ENCODE data around the gene DLST.
"Not testable (repeated sequence)": the region's sequence is repeated elsewhere in the genome, so short reads cannot be mapped to it uniquely, and the experiment has no call there.

DLST gene

DNA sequence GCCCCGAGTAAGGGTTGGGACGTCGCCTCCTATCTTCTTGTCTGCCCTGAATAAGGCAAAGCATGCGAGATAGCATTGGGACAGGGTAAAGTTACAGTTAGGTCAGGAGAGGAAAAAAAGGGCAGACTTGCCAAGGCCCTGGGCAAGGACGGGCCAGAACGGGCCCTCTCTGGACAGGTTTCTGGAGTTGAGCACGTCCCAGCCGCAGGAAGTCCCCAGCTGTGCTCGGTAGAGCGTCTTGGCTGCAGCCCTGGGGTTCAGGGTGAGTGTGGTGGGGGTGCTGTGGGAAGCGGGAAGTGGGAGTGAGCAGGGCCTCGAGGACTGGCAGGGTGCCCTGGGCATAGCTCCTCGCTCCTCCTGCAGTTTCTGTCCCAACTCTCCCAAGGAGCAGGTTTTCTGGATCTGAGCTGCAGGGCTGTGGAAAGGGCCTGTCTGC lies 35.9 kb downstream of the DLST start:
- no peak for DNase-seq (ENCODE audit: low read depth)

- no peak for DNase-seq (ENCODE audit: low read depth)
Observed at GRCh38 chr14:74918380-74918779, 36.7 kb downstream of the DLST start.

- no peak for DNase-seq (ENCODE audit: low read depth)
Observed at GRCh38 chr14:74919421-74920165, 37.9 kb downstream of the DLST start.

DNA sequence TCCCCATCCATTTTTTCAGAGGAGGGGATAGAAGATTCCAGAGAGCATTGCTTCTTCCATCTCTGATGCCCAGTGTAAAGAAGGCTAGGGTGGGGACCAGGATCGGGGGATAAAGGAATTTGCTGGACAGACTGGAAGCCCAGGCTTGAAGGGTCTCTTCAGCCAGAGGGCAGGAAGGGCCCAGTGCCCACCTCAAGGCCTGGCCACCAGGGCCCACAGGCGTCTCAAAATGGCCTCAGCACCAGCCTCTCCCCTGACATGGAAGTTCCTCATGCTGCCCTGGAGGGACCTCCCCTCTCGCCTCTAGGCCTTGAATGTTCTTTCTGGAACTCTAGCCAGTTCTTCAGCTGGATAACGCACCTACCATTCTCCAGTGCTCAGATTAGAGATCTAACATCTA lies 38.6 kb downstream of the DLST start:
- DNase-seq (ENCODE audit: low read depth), result no peak

DNA sequence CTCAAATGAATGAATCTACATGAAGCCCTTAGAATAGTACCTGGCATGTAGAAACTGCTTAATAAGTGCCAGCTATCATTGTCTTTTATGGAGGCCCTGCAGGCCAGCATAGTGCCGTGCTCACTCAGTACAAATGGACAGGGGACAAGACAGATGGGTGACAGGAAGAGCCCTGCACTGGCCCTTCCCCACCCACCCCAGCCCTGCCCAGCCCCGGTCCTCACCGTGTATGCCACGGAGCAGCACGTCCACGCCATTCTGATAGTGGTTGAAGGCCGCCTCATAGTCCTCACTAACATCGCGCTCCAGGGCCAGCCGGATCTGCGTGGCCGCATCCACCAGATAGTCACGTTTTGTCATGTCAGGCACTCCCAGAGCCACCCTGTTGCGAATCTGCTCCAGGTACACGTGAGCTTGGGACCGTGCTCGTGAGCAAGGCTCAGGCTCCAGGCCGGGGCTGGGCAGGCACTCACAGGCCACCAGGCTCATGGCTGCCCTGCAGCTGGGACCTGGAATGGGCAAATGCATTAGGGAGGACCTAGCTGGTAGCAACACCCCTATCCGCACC lies 39.4 kb downstream of the DLST start:
- DNase-seq (ENCODE audit: low read depth), result no peak

DNA sequence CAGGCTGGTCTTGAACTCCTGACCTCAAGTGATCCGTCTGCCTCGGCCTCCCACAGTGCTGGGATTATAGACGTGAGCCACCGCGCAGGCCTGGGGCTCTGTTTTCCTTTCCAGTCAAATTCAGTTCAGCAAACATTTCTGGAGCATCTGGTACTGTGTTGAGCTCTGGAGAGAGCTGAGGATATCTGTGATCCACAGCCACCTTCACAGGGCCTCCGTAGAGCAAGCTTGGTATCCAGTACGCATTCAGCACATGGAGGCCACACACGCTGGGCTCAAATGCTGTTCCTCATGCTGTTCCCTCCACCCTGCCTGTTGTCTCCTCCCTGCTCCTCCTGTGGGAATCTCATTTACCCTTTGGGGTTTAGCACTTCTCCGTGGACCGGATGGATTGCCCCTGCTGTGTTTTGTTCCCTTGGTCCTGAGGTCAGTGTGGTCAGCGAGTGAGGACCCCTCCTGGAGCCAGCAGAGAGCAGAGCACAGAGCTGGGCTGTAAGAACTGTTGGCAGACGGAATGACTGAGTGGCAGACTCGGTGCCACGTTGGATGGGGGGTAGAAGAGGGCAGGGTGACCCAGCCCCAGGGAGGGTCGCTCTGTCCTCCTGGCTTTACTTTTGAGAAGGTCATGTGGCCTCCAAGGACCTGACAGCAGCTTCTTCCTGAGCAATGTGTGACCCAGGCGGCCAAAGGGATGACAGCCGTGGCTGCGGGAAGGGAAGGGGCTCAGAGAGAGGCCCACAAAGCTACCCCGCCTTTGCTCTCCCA lies 40.5 kb downstream of the DLST start:
- DNase-seq (ENCODE audit: low read depth), result no peak

GRCh38 chr14:74922752-74923401 lies 41.2 kb downstream of the DLST start, which contains the start of gene RPS6KL1:
Gene RPS6KL1 (minus strand): TSS chr14:74923260. CDS start chr14:74921541, 1,719 bp downstream.
- peak; percentile 66 for DNase-seq (ENCODE audit: low read depth)

DNA sequence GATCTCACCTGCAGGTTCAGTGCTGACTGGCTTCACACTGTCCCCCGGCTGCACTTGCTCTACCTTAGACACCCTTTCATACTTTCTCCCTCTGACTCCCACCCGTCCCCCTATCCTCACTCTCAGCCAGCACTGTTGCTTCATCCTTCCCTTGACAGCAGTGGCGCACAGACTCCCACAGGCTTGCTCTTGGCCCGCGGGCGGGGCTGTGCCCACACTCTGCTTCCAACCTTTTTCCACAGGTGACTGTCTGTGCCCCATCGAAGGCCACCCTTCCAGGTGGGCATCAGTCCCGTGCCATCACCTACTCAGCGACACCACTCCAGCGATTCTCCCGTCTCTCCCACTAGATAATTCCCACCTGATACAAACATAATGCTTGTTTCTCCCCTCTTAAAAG lies 42.3 kb downstream of the DLST start:
- no peak for DNase-seq (ENCODE audit: low read depth)

DNA sequence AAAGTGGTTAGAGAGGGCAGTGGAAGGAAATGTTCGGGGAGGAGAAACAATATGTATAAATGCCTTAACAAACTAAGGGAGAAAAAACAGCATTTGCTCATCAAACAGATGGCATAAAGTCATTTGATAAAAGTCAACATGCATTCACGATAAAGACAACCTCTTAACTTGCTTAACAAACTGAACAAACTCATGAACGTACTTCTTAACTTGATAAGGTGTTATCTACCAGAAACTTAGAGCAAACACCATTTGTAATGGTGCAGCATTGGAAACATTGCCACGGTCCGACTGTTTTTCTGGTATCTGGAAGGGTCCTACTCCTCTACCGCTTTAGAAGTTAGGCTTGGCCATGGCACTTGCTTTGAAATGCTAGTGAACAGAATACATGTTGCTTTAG lies 45.5 kb downstream of the DLST start:
- DNase-seq (ENCODE audit: low read depth), result no peak

DNA sequence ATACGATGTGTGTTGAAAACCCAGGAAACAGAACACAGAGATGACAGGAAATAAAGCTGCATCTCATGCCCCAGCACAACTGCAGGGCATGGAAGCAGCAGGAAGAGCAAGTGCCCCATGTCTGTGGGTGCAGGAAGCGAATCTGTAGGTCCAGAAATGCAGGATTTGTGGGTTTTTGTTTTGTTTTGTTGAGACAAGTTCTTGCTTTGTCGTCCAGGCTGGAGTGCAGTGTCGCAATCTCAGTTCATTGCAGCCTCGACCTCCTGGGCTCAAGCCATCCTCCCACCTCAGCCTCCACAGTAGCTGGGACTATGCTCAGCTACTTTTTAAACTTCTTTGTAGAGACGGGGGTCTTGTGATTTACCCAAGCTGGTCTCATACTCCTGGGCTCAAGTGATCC lies 47.5 kb downstream of the DLST start:
- DNase-seq (ENCODE audit: low read depth), result no peak

DNA sequence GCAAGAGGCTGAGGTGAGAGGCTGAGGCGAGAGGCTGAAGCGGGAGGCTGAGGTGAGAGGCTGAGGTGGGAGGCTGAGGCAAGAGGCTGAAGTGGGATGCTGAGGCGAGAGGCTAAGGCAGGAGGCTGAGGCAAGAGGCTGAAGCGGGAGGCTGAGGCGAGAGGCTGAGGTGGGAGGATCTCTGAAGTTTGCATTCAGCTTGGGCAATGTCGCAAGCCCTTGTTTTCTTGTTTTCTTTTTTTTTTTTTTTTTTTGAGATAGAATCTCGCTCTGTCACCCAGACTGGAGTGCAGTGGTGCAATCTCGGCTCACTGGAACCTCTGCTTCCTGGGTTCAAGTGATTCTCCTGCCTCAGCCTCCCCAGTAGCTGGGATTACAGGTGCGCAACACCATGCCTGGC lies 50.0 kb downstream of the DLST start:
- not testable (repeated sequence) for DNase-seq (ENCODE audit: low read depth)

DNA sequence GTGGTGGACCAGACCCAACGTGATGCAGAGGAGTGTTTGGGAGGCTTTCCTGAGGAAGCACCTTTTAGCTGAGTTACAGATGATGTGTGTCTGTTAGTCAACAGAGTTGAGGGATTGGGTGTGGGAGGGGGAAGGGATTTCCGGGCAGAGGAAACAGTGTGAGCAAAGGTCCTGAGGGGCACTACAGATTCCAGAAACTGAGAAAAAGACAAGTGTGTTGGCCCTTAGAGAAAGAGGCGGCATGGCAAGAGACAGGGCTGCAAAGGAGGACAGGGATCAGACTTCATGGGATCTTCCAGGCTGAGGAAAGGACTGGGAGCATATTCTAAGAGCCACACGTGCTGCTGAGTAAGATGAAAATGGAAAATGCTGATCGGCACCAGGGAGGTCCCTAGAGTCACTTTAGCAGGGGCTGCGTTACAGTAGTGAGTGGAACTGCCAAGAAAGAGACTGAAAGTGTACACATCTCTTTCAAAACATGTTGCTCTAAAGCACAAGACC lies 50.7 kb downstream of the DLST start:
- no peak for DNase-seq (ENCODE audit: low read depth)

GRCh38 chr14:74932936-74933335 lies 51.2 kb downstream of the DLST start:
- DNase-seq (ENCODE audit: low read depth), result not testable (repeated sequence)

DNA sequence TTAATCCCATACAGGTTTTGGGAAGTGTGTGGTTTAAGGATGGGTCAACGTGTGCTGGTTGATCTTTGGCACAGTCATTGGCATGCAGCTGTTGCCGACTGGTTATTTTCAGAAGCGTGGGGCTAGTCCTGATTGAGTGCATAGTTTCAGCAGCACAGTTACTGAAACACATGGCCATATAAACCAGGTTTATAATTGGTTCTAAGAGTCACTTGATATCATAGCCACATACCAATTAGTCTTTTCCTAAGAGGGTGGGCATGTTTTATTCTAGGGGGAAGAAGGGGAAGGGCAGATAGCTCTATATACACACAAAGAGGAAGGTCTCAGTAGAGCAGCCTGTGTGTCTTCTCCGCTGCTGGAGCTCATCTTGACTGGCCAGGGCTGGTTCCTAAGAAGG lies 52.3 kb downstream of the DLST start:
- DNase-seq (ENCODE audit: low read depth), result no peak

GRCh38 chr14:74934476-74935359 lies 53.0 kb downstream of the DLST start:
- DNase-seq (ENCODE audit: low read depth), result no peak

DNA sequence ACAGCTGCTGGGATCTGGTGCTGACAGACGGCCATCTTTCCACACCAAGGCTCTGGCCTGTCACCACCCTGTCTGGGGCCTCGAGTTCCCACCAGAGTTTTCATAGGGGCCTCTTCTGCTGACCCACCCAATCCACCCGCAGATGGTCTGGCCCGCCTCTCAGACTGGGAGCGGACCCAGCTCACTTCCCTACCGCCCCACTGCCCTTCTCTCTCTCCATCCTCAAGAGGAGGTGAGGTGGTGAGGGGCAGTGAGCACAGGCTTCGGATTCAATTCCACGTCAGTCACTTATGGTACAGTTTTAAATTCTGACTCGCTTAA lies 53.6 kb downstream of the DLST start:
- DNase-seq (ENCODE audit: low read depth), result no peak

- no peak for DNase-seq (ENCODE audit: low read depth)
Observed at GRCh38 chr14:74936151-74936550, 54.4 kb downstream of the DLST start.

- DNase-seq (ENCODE audit: low read depth), result no peak
Observed at GRCh38 chr14:74936731-74937130, 55.0 kb downstream of the DLST start.

DNA sequence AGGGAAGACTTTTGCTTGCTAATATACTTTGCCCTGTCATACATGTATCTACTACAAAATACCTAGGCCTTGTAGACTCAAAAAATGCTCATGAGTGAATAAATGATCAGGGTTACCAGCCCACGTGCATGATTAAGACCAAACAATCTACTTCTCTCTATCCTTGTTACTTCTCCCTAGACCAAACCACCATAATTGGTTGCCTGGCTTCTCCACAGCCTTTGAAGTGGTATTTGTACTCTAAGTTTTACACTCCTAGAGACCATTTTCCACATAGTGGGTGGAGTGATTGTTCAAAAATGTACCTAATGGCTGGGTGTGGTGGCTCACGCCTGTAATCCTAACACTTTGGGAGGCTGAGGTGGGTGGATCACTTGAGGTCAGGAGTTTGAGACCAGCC lies 55.5 kb downstream of the DLST start:
- DNase-seq (ENCODE audit: low read depth), result no peak

DNA sequence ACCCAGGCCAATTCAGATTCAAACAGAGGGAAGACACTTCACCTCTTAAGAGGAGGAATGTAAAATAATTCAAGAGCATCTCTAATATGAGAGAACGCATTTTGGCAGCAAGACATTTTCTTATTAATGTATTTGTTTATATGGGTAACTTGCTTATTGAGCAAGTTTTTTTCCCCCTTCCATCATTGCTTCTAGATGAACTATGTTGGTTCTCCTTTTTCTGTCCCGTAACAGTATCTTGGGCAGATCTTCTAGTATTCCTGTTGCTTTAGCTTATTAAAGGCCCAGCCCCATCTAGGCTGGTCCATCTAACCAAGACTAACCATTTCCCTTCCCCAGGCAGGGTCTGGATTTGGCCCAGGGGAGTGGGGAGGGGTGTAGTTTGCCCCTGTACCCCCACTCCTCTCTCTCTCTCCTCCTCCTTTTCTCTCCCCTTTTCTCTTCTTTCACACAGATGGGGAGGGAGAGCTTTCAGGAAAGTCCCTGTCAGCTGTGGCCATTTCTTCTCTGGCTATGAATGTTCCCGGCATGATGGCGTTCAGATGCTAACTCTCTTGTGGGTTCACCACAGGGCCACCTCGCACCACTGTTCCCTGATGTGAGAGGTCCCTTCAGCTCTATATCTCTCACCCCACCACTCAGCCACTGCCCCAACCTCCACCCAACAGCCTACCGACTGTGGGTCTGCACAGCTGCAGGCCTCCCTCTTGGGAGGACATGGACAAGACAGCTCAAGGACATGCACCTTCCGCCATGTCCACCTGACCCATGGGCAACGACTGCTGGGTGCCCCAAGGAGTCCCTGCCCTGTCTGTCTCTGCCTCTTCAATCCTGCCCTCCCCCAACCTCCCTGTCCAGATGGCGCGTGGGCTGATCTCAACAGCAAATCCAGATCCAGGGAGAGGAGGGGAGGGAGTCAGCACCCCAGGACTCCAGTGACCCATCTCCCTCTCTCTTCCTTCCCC lies 57.1 kb downstream of the DLST start:
- no peak for DNase-seq (ENCODE audit: low read depth)
